Neural crest cell (in vitro differentiated cells): ENCODE measurements around the gene UBE2E1. TPM values are rescaled to one million over a fixed set of nuclear protein-coding genes. Genes with fewer than 3 reads are reported as not detected.
"Not testable (repeated sequence)": the region's sequence is repeated elsewhere in the genome, so short reads cannot be mapped to it uniquely, and the experiment has no call there.

Experiments used
- DNase-seq: peaks from one replicate; pipeline ENCODE4 v3.0.0; 2021; ENCODE audit warnings: low read depth, mixed read lengths, low spot score
- H3K27ac Mint-ChIP-seq: one replicate; pipeline ENCODE4 v1.8.0; 2021; ENCODE audit warnings: mild to moderate bottlenecking, mixed read lengths; ENCODE audit not compliant: unreplicated experiment
- H3K27me3 Mint-ChIP-seq: 2 replicates; pipeline ENCODE4 v1.8.0; 2021; ENCODE audit warnings: low read depth, mild to moderate bottlenecking, mixed read lengths
- H3K36me3 Mint-ChIP-seq: 2 replicates; pipeline ENCODE4 v1.8.0; 2021; ENCODE audit warnings: low read depth, mild to moderate bottlenecking, mixed read lengths
- H3K4me1 Mint-ChIP-seq: 2 replicates; pipeline ENCODE4 v1.8.0; 2021; ENCODE audit warnings: mixed read lengths
- H3K4me3 Mint-ChIP-seq: one replicate; pipeline ENCODE4 v1.8.0; 2021; ENCODE audit warnings: mild to moderate bottlenecking, mixed read lengths
- H3K9me3 Mint-ChIP-seq: 2 replicates; pipeline ENCODE4 v1.8.0; 2021; ENCODE audit warnings: mixed read lengths
- total RNA-seq: library from RNA; stranded (reverse); gene quantifications from 2 replicates; pipeline ENCODE4 v1.2.1, GENCODE V29; 2021
- TF ChIP-seq, protein P1 (sequence below): fragments of 200-600 bp; sonication (generic); conservative IDR thresholded peaks from 2 replicates; pipeline ENCODE4 v1.5.0; 2021; ENCODE audit warnings: antibody characterized with exemption, mild to moderate bottlenecking

UBE2E1 gene
- total RNA-seq, 1 donor from 2014 or later: 86.2 TPM

DNA sequence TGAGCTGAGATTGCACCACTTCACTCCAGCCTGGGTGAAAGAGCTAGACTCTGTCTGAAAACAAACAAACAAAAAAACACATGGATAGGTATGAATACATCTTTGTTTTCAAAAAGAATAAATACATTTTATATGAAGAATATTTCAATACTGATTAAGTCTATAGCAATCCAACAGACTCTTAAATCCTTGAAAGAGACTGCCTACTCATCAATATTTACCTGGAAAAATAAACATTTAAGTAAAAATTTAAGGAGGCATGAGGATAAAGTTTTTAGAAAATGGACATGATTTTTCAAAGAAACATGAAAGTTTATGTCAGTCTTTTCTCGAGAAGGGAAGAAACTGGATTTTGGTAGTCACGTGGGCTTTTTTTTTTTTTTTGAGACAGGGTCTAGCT lies 105.6 kb downstream of the UBE2E1 start:
- H3K36me3 Mint-ChIP-seq: peaks cover 13% of the 10 kb centered on the region
- TF ChIP-seq, protein P1, sequence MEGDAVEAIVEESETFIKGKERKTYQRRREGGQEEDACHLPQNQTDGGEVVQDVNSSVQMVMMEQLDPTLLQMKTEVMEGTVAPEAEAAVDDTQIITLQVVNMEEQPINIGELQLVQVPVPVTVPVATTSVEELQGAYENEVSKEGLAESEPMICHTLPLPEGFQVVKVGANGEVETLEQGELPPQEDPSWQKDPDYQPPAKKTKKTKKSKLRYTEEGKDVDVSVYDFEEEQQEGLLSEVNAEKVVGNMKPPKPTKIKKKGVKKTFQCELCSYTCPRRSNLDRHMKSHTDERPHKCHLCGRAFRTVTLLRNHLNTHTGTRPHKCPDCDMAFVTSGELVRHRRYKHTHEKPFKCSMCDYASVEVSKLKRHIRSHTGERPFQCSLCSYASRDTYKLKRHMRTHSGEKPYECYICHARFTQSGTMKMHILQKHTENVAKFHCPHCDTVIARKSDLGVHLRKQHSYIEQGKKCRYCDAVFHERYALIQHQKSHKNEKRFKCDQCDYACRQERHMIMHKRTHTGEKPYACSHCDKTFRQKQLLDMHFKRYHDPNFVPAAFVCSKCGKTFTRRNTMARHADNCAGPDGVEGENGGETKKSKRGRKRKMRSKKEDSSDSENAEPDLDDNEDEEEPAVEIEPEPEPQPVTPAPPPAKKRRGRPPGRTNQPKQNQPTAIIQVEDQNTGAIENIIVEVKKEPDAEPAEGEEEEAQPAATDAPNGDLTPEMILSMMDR: no peak
- no peaks in the 10 kb centered on the region for H3K9me3 Mint-ChIP-seq
- H3K4me3 Mint-ChIP-seq: no peak overlapping the region
- H3K4me1 Mint-ChIP-seq: peaks cover 26% of the 10 kb centered on the region
- no peak for DNase-seq
- H3K27ac Mint-ChIP-seq: no peak overlapping the region
- H3K27me3 Mint-ChIP-seq: no peaks in the 10 kb centered on the region

DNA sequence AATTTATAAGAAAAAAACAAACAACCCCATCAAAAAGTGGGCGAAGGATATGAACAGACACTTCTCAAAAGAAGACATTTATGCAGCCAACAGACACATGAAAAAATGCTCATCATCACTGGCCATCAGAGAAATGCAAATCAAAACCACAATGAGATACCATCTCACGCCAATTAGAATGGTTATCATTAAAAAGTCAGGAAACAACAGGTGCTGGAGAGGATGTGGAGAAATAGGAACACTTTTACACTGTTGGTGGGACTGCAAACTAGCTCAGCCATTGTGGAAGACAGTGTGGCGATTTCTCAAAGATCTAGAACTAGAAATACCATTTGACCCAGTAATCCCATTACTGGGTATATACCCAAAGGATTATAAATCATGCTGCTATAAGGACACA lies 106.6 kb downstream of the UBE2E1 start:
- Mint-ChIP-seq H3K4me1 (peaks cover 30% of the 10 kb centered on the region), H3K4me3 (peak overlapping the region; percentile 28), H3K36me3 (peaks cover 14% of the 10 kb centered on the region)
- DNase-seq, H3K27me3 Mint-ChIP-seq, H3K9me3 Mint-ChIP-seq, H3K27ac Mint-ChIP-seq: not testable (repeated sequence)

DNA sequence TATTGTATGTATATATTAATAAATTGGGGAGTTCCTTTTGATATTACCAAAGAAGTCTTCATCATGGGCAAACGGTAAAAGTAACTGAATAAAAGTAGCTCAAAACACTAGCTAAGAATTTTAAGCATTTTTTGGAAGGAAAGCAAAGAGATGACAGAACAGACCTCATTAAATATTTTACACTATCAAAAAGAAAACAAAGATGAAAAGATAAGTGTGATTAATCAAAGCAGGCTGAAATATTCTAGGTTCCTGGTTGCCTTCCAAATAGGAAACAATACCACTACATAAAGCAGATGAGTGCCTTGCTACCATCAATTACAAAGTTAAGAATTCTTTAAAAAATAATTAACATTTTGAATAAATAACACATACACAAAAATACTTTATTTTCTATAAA lies 107.4 kb downstream of the UBE2E1 start:
- Mint-ChIP-seq H3K27me3 (peaks cover 3% of the 10 kb centered on the region), H3K4me1 (peaks cover 38% of the 10 kb centered on the region), H3K4me3 (no peak overlapping the region), H3K27ac (no peak overlapping the region), H3K9me3 (no peaks in the 10 kb centered on the region), H3K36me3 (peaks cover 23% of the 10 kb centered on the region)
- TF ChIP-seq, protein P1: no peak
- no peak for DNase-seq

DNA sequence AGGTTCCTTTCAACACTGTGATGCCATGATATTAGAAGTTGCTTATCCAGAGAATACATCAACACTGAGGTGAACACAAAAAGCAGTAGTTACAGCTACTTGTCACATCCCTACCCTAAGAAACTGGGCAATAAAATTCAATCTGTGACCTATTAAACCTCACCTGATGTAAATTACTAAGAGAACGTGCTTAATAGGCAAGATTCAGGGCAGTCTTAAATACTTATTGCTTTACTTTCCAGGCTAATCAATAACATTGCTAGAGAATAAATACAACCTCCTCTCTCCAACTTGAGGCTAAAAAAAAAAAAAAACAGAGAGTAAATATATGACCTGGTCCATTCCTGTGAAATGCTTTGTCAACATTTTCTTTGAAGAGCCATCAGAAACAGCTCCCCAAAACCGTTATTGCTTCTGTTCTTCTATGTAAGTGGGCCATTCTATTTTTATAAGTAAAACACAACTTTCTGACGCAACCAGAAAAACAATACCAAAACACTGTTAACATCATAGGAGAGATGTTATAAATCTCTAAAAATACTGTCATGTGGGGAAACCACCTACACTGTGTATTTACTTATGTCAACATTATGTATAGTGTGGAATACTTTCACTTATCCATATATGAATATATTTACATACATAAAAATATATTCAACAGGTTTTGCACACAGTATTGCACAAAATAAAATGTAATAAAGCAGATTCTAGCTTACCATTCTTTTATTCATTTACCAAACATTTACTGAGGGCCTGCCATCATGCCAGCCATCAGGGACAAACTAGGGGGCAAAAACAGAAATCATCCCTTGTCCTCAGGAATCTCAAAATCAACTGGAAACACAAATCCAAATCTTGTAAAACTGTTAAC lies 108.4 kb downstream of the UBE2E1 start:
- peak overlapping the region; percentile 100 for H3K4me3 Mint-ChIP-seq
- no peak for DNase-seq
- peaks cover 31% of the 10 kb centered on the region for H3K36me3 Mint-ChIP-seq
- no peak overlapping the region for H3K27ac Mint-ChIP-seq
- H3K9me3 Mint-ChIP-seq: no peaks in the 10 kb centered on the region
- TF ChIP-seq, protein P1: no peak
- peaks cover 3% of the 10 kb centered on the region for H3K27me3 Mint-ChIP-seq
- peaks cover 47% of the 10 kb centered on the region for H3K4me1 Mint-ChIP-seq

DNA sequence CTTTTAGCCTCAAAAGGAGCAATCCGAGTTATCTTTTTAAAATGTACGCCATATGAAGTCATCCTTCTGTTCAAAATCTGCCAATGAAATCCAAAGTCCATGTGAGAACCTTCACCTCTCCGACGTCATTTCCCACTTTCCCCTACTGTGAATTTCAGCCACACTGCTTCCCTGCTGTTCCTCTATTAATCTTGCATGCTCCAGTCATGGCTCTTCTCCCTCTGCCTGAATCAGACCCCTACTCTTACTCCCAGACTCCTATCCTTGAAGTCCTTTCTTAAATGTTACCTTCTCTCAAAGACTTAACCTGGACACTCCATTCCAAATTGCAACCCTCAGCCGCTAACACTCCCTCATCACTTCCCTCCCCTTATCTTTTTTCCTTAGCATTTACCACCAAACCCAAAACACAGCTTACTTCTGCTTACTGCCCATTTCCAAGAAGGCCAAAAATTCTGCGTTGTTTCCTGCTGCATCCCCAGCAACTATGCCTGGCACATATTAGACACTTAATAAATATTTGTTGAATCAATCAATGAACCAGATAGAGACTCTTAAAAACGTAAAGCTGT lies 109.9 kb downstream of the UBE2E1 start:
- H3K9me3 Mint-ChIP-seq: no peaks in the 10 kb centered on the region
- TF ChIP-seq, protein P1: no peak
- no peak overlapping the region for H3K27ac Mint-ChIP-seq
- peaks cover 62% of the 10 kb centered on the region for H3K4me1 Mint-ChIP-seq
- peaks cover 3% of the 10 kb centered on the region for H3K27me3 Mint-ChIP-seq
- peak overlapping the region; percentile 100 for H3K4me3 Mint-ChIP-seq
- peaks cover 40% of the 10 kb centered on the region for H3K36me3 Mint-ChIP-seq
- DNase-seq: no peak
